ENCODE data around the gene NCAPD3. TPM values are rescaled to one million over a fixed set of nuclear protein-coding genes. Genes with fewer than 3 reads are reported as not detected.

The NCAPD3 gene
- total RNA-seq, 2 experiments from 2014 or later = 25.7 to 29.6 TPM

DNA sequence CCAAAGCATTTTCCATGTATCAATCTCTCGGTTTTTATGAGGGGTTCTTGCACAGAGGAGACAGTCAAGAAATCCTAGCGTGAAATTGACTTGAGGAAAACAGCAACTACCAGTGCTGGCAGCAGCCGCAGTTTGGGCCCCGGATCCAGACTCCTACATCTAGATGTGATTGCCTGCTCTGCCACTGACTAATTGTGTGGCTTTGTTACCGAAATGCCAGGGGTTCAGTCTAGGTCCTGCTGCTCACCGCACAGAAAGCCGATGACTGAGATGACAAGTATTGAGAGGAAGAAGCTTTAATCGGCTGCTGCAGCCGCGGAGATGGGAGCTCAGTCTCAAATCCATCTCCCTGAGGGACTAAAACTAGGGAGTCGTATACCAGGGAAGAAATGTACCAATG, 44.2 kb upstream of the NCAPD3 start:
- H3K4me1 ChIP-seq (ENCODE audit: insufficient read depth, low read length) = peaks cover 26% of the 10 kb centered on the region
- H3K27me3 Mint-ChIP-seq = no peaks in the 10 kb centered on the region
- H3K4me3 ChIP-seq (ENCODE audit: low read length) = no peak overlapping the region
- H3K27ac Mint-ChIP-seq = no peak overlapping the region
- TF ChIP-seq, protein P1, sequence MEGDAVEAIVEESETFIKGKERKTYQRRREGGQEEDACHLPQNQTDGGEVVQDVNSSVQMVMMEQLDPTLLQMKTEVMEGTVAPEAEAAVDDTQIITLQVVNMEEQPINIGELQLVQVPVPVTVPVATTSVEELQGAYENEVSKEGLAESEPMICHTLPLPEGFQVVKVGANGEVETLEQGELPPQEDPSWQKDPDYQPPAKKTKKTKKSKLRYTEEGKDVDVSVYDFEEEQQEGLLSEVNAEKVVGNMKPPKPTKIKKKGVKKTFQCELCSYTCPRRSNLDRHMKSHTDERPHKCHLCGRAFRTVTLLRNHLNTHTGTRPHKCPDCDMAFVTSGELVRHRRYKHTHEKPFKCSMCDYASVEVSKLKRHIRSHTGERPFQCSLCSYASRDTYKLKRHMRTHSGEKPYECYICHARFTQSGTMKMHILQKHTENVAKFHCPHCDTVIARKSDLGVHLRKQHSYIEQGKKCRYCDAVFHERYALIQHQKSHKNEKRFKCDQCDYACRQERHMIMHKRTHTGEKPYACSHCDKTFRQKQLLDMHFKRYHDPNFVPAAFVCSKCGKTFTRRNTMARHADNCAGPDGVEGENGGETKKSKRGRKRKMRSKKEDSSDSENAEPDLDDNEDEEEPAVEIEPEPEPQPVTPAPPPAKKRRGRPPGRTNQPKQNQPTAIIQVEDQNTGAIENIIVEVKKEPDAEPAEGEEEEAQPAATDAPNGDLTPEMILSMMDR (IDR thresholded peaks at IDR 0.05) = no peak
- peaks cover 11% of the 10 kb centered on the region for H3K36me3 Mint-ChIP-seq (ENCODE audit: low read depth)
- H3K36me3 ChIP-seq (ENCODE audit: insufficient read depth, low read length) = peaks cover 5% of the 10 kb centered on the region
- no peak overlapping the region for H3K4me3 Mint-ChIP-seq
- no peaks in the 10 kb centered on the region for H3K9me3 ChIP-seq (ENCODE audit: control insufficient read depth in 1 of 2, insufficient read depth in 1 of 2, low read length in 2 of 2)
- no peak for ATAC-seq (ENCODE audit: poor library complexity)
- ChIA-PET POLR2A (no interaction called here), CTCF (no interaction called here)
- peaks cover 36% of the 10 kb centered on the region for H3K4me1 Mint-ChIP-seq (ENCODE audit: low read depth)
- no peak for DNase-seq
- H3K9me3 Mint-ChIP-seq = no peaks in the 10 kb centered on the region
- H3K27me3 ChIP-seq (ENCODE audit: control insufficient read depth in 1 of 2, insufficient read depth in 2 of 2, low read length in 2 of 2) = no peaks in the 10 kb centered on the region
- intact Hi-C loops (cut with DNase I, micrococcal nuclease) = no loop called here
- no peak overlapping the region for H3K27ac ChIP-seq (ENCODE audit: low read depth in 1 of 2, low read length in 2 of 2)

- peaks cover 31% of the 10 kb centered on the region for H3K4me1 Mint-ChIP-seq (ENCODE audit: low read depth)
- H3K27ac Mint-ChIP-seq = no peak overlapping the region
Measured at GRCh38 chr11:134267461-134267860, 43.7 kb upstream of the NCAPD3 start.

GRCh38 chr11:134266841-134267251, 43.1 kb upstream of the NCAPD3 start:
- no peak overlapping the region for H3K4me3 ChIP-seq (ENCODE audit: low read length)
- TF ChIP-seq, protein P1 (IDR thresholded peaks at IDR 0.05) = no peak
- H3K27ac Mint-ChIP-seq = no peak overlapping the region
- intact Hi-C loops (cut with DNase I, micrococcal nuclease) = no loop called here
- no peaks in the 10 kb centered on the region for H3K9me3 ChIP-seq (ENCODE audit: control insufficient read depth in 1 of 2, insufficient read depth in 1 of 2, low read length in 2 of 2)
- H3K27ac ChIP-seq (ENCODE audit: low read depth in 1 of 2, low read length in 2 of 2) = no peak overlapping the region
- POLR2A ChIA-PET = interaction anchor here (1.3 kb wide), 1 partner anchor 13 kb away, joined by 4 read pairs; the partner anchor contains the start of genes ACAD8 and THYN1
- no peak overlapping the region for H3K4me3 Mint-ChIP-seq
- DNase-seq (no peak), ATAC-seq (ENCODE audit: poor library complexity) (no peak)
- H3K4me1 Mint-ChIP-seq (ENCODE audit: low read depth) = peaks cover 27% of the 10 kb centered on the region
- no peaks in the 10 kb centered on the region for H3K27me3 Mint-ChIP-seq
- H3K4me1 ChIP-seq (ENCODE audit: insufficient read depth, low read length) = peaks cover 19% of the 10 kb centered on the region
- no peaks in the 10 kb centered on the region for H3K27me3 ChIP-seq (ENCODE audit: control insufficient read depth in 1 of 2, insufficient read depth in 2 of 2, low read length in 2 of 2)
- H3K9me3 Mint-ChIP-seq = no peaks in the 10 kb centered on the region
- CTCF ChIA-PET = interaction anchor here (0.9 to 3.6 kb wide), 2 partner anchors 9 to 60 kb away, joined by 3 to 14 read pairs; partner anchors contain the start of gene GLB1L3
- peaks cover 20% of the 10 kb centered on the region for H3K36me3 Mint-ChIP-seq (ENCODE audit: low read depth)
- H3K36me3 ChIP-seq (ENCODE audit: insufficient read depth, low read length) = peaks cover 16% of the 10 kb centered on the region

More at GRCh38 chr11:134267461-134267860, 43.7 kb upstream of the NCAPD3 start:
- H3K36me3 ChIP-seq (ENCODE audit: insufficient read depth, low read length) = peaks cover 11% of the 10 kb centered on the region
- ChIA-PET POLR2A (no interaction called here), CTCF (interaction anchor here (3.6 kb wide), 1 partner anchor 8 kb away, joined by 14 read pairs; the partner anchor contains the start of gene GLB1L3)
- H3K4me1 ChIP-seq (ENCODE audit: insufficient read depth, low read length) = peaks cover 21% of the 10 kb centered on the region
- no peak for ATAC-seq (ENCODE audit: poor library complexity)
- no peak overlapping the region for H3K4me3 ChIP-seq (ENCODE audit: low read length)
- DNase-seq = no peak
- no peaks in the 10 kb centered on the region for H3K9me3 Mint-ChIP-seq
- TF ChIP-seq, protein P1 (IDR thresholded peaks at IDR 0.05) = no peak
- no peaks in the 10 kb centered on the region for H3K27me3 Mint-ChIP-seq
- H3K27me3 ChIP-seq (ENCODE audit: control insufficient read depth in 1 of 2, insufficient read depth in 2 of 2, low read length in 2 of 2) = no peaks in the 10 kb centered on the region
- intact Hi-C loops (cut with DNase I, micrococcal nuclease) = no loop called here
- no peak overlapping the region for H3K4me3 Mint-ChIP-seq
- H3K27ac ChIP-seq (ENCODE audit: low read depth in 1 of 2, low read length in 2 of 2) = no peak overlapping the region
- no peaks in the 10 kb centered on the region for H3K9me3 ChIP-seq (ENCODE audit: control insufficient read depth in 1 of 2, insufficient read depth in 1 of 2, low read length in 2 of 2)
- peaks cover 16% of the 10 kb centered on the region for H3K36me3 Mint-ChIP-seq (ENCODE audit: low read depth)
